Gastrocnemius medialis (tissue), 4 donors: ENCODE results near the gene ARL6IP5.

Source experiments
- CTCF ChIP-seq, 5 experiments: fragments of 450-650 bp in 3 of 5; fragments of 200-600 bp in 2 of 5; sonication (generic) in 2 of 5; IDR thresholded peaks in 4 of 5; conservative IDR thresholded peaks in 1 of 5; 1 replicate in 4 of 5; 2 replicates in 1 of 5; pipeline ENCODE4 v1.5.1; 2016 to 2019; ENCODE audit warnings: antibody characterized with exemption in 5 of 5, mild to moderate bottlenecking in 3 of 5, moderate library complexity in 3 of 5
- POLR2A ChIP-seq, 2 donors: fragments of 450-650 bp; IDR thresholded peaks; one replicate each; pipeline ENCODE4 v1.6.1; 2017; ENCODE audit warnings: antibody characterized with exemption in 2 of 2, mild to moderate bottlenecking in 2 of 2, moderate library complexity in 2 of 2

- no peak for TF ChIP-seq POLR2A (IDR thresholded peaks at IDR 0.05)
- TF ChIP-seq CTCF (IDR thresholded peaks at IDR 0.05 in 4 of 5, conservative IDR thresholded peaks at IDR 0.05 in 1 of 5) = no peak
Measured at GRCh38 chr3:69119681-69120080, 34.9 kb downstream of the ARL6IP5 start.
